GM18502 (cell line): Measurements from ENCODE around the gene MYD88.
"Not testable (repeated sequence)": the region's sequence is repeated elsewhere in the genome, so short reads cannot be mapped to it uniquely, and the experiment has no call there.

Source experiments
- ATAC-seq: cut with Tn5 transposase; IDR thresholded peaks from one replicate; pipeline ENCODE4 v1.9.1; 2021; ENCODE audit warnings: mild to moderate bottlenecking; ENCODE audit not compliant: unreplicated experiment, poor library complexity

Gene MYD88

DNA sequence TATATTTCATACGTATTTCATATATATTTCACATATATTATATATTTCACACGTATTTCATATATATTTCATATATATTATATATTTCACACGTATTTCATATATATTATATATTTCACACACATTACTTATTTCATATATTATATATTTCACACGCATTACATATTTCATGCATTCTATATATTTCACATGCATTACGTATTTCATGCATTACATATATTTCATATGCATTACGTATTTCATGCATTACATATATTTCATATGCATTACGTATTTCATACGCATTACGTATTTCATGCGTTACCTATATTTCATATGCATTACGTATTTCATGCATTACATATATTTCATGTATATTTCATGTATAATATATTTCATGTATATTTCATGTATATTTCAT, 22.2 kb downstream of the MYD88 start:
- not testable (repeated sequence) for ATAC-seq

DNA sequence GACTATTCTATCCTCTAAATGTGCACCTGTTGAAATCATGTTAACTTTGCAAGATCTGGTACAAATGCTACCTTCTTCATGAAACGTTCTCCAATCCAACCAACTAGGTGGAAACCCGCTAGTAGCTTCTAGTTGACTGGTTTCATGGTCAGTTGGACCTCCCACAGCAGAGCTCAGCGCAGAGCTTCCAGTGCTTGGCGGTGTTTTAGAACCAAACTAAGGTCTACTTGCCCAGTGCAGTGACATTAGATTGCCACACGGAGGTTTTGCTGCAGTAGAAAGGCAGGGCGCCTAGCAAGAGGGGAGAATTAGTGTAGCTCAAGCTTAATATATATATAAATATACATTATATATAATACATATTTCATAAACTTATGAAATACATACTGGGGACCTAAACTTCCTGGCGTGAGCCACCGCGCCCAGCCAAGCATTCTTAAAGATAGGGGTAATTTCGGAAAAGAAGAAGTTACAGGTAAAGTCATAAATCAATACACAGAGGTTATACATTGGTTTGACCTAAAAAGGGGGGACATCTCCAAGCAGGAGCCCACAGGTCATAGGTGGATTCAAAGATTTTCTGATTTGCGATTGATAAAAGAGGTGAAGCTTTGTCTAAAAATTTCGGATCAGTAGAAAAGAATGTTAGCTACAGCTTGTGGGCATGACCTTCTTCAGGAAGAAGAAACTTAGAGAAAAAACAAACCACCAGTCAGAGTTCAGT, 24.8 kb downstream of the MYD88 start:
- no peak for ATAC-seq

DNA sequence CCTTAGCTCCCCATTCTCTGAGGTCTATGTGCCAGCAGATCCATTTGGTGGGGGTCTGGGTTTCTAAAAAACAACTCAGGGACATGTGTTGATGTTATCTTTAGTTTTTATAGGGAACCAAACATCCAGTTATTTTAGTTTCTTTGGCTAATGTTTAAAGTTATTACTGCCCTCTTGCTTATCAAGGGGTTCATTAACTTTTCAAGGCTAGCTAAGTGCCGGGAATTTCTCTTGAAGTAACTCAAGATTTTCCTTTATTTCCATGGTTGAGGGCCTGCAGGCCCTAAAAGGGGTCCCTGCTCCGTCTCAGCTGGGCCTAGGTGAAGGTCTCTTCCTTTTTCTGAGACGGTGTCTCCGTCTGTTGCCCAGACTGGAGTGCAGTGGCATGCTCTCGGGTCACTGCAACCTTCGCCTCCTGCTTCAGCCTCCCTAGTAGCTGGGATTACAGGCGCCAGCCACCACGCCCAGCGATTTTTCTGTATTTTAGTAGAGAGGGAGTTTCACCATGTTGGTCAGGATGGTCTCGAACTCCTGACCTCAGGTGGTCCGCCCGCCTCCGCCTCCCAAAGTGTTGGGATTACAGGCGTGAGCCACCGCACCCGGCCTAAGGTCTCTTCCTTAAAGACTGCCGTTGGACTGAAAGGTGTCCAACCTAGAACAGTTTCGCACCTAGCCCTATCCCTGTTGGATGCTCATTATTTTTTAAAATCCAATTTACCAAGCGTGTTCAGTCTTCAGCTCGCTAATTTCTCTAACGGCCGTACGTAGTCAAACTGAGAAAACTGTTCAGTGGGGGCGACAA, 25.6 kb downstream of the MYD88 start:
- no peak for ATAC-seq

DNA sequence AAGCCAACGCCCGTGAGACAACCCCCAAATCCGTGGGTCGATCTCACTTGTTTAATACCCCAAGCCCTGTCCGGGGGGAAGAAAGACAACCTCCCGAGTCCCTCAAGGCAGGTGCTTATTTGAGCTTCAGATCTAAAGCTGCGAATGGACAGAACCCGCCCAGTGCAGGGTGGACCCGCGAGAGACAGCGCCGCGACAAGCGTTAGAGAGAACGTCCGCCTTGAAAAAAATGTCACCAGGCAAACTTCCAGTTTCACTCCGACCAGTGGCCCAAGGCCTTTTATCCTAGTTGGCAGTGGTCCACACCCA, 26.1 kb downstream of the MYD88 start:
- ATAC-seq = no peak

DNA sequence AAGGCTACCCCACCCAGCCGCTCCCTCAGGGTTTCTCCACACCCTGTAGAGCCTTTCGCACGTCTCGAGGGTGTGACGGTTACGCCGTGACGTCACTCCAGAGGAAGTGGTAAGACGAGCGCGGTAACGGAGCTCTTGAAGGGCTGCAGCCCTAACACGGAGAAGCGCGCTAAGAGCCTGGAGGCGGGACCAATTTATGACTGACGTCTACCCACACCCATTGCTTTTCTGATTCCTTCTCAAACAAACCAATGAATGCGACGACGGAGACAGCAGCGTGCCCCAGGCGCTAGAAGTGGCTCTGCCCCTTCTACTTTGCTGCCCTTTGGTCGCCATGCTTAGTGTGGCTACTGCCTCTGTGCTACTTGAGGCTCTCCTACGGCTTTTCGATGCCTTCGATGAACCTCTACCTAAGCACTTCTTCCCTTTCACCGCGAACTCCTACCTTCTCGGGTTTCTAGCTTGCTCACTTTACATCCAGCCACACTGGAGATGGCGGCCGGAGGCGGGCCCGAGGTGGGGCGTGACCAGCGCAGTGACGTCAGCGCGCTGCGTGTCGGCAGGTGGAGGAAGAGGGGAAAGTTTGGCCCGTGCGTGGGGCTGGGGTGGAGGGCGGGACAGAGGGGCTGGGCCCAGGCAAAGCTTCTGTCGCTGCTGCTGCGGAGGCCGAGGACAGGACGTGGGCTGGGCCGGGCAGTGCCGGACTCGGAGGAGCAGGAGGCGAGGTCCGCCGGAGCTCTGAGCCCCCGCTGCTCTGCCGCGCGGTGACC, 26.7 kb downstream of the MYD88 start, which contains the start of gene OXSR1:
OXSR1 (plus strand) TSS at position 586 of the 770 bp plus-strand sequence. CDS start 340 bp downstream, outside the sequence.
- ATAC-seq = peak; percentile 90

DNA sequence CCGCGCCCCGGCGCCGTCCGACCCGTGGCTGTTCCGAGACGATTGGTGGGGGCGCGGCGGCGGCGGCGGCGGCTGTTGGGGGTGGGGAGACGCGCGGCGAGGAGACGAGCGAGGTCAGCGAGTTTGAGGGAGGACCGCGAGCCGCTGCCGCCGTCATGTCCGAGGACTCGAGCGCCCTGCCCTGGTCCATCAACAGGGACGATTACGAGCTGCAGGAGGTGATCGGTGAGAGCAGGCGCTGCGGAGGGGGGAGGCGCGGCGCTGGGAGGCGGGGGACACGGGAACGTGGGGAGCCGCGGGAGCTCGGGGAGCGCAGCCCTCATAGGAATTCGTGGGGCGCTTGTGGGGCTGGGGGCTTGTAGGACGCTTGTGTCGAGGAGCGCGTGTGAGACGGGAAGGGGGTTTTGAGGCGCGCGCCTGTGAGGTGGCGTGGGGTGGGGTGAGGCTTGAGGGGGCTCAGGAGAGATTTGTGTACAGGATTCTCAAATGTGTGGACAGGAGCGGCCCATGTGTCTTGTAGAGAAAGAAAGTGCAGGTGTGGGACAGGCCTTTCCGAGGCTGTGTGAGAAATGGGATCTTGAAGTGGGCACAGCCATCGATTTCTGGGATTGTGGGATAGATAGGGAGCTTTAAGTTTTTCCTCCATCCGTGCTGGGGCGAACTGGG, 27.4 kb downstream of the MYD88 start:
- ATAC-seq = peak; percentile 9

DNA sequence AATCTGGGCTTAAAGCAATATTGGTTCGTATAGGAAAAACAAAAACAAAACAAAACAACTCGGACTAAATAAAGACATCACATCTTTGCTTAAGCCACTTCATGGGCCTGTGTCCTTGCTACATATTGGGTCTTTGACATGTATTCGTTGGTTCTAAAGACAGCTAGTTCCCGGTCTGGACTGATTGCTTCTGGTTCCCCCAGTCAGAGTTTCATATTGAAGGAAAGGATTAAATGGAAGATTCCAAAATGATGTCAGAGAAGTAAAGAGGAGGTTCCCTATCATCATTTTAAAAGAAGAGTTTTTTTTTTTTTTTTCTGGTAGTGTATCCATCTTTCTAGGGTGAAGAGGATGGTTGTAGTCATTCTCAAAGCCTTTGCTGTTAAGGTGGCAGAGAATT, 29.1 kb downstream of the MYD88 start:
- no peak for ATAC-seq

DNA sequence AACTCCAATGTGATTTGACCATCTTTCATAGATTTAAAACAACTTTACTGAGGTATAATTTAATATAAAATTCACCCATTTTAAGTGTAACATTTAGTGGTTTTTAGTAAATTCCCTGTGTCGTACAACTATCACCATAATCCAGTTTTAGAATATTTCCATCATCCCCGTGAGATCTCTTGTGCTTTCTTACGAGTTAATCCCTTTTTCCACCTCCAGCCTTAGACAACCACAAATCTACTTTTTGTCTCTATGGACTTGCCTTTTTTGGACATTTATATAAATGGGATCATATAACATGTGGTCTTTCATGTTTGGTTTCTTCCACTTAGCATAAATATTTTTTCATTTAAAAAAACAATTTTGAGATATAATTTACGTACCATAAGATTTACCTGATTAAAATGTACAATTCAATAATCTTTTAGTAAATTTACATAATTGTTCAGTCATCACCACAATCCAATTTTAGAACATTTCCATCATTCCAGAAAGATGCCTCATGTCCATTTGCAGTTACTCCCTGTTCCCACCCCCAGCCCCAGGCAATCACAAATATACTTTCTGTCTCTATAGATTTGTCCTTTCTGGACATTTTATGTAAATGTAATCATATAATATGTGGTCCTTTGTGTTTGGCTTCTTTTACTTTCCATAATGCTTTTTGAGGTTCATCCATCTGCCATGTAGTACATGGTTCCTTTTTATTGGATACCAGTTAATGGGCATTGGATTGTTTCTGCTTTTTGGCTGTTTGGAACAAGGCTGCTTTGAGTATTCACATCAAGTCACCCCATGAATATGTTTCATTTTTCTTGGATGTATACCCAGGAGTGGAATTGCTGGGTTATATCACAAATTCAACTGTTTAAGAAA, 29.9 kb downstream of the MYD88 start:
- no peak for ATAC-seq

DNA sequence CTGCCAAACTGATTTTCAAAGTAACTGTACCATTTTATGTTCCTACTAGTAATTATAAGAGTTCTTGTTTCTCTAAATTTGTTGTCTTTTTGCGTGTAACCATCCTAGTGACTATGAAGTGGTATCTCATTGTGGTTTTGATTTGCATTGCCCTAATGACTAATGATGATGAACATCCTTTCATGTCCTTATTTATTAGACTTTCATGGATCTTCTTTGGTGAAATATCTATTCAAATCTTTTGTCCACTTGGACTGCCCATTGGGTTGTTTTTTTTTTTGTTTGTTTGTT, 30.5 kb downstream of the MYD88 start:
- ATAC-seq = no peak

DNA sequence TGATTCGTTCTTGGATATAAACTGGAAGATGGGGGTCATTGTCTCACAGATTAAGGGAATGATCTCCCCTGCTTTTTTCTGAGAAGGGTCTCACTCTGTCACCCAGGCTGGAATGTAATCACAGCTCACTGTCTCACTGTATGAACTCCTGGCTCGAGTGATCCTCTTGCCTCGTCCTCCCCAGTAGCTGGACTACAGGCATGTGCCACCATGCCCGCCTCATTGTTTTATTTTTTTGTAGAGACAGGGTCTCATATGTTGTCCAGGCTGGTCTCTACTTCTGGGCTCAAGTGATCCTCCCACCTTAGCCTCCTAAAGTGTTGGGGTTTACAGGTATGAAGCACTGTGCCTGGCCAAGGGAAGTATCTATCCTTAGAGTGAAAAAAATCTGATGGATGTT, 32.3 kb downstream of the MYD88 start:
- ATAC-seq = no peak

DNA sequence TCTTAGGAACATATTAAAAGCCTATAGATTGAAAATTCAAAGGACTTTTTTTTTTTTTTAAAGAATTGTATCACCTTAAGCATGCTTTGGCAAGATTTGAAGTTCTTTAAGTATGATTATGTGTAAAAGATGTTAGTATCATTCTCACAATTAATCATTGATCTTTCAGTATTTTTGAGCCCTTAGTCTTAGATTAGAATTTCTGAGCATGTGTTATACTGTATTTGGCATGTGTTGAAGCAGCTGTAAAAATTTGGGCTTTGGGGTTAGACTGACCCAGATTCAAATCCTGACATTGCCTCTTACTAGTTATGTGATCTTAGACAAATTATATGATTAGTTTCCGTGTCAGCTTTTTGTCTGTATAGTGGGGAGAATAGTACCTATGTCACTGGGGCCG, 33.2 kb downstream of the MYD88 start:
- no peak for ATAC-seq

DNA sequence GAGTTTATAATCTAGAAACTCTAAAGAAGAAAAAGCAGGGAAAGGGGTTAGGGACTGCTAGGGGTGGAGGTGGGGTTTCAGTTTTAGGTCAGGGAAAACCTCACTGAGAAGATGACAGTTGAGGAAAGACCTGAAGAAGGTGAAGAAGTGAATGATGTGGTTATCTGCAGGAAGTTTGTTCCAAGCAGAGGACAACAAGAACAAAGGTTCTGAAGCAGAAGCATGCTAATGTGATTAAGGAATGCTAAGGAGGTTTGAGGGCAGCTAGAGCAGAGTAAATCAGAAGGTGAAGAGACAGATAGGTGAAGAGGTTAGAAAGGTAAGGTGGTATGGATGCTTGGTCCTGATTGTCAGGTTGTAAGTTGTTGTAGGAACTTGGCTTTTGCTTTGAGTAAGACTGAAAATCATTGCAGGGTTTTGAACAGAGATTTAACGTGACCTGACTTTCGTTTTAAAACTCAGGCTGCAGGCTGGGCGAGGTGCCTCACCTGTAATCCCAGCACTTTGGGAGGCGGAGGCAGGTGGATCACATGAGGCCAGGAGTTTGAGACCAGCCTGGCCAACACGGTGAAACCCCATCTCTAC, 35.5 kb downstream of the MYD88 start:
- ATAC-seq = peak; percentile 56

DNA sequence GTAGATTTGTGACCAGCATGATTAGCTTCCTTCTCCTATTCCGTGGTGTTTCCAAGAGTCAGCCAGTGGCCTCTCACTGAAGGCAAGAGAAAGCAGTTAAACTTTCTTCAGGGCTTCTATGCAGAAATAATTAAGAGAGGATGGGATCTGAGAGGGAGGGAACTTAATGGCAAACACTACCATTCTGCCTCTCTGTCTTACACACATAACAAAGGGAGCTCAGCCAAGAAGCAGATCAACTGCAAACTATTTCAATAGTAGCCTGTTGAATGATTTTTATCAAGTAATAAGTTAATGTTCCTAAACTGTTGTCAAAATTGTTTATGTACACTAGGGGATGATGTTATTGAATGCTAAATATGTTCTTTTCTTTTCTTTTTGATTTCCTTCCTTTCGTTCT, 38.7 kb downstream of the MYD88 start:
- ATAC-seq = no peak

DNA sequence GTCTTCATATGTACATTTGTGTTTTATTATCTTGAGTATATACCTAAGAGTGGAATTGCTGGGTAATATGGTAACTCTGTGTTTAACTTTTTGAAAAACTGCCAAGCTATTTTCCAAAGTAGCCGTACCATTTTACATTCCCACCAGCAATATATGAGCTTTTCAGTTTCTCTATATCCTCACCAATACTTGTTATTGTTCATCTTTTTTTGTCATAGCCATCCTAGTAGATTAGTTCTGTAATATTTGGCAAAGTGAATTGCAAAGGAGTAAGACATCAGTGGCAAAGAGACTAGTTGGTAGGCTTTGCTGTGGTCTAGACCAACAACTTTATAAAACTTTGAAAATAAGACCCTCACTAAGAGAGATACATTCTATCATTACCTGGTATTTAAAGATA, 48.3 kb downstream of the MYD88 start:
- no peak for ATAC-seq

DNA sequence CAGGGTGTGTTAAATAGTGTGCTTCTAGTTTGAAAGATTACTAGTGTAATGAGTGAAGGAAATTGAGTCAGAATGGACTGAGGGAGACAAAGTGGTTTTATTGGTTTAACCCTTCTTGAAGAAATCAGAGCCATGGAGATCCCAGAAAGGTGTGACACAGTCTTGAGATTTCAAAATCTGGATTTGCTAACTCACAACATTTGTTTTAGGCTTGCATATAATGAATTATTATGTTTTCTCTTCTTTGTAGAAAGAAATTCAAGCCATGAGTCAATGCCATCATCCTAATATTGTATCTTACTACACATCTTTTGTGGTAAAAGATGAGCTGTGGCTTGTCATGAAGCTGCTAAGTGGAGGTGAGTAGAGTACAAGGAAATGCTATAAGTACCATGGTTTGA, 52.0 kb downstream of the MYD88 start:
- no peak for ATAC-seq
